Fibroblast of the aortic adventitia (primary cell): ENCODE data around the gene CAPN3. TPM values are rescaled to one million over a fixed set of nuclear protein-coding genes. Genes with fewer than 3 reads are reported as not detected.
A peak's percentile ranks its signal among the peaks of the same experiment; 100 is the strongest.
"Not testable (repeated sequence)": the region's sequence is repeated elsewhere in the genome, so short reads cannot be mapped to it uniquely, and the experiment has no call there.

Experiments
- DNase-seq: peaks from one replicate; pipeline ENCODE4 v3.0.0-alpha.2; 2010; ENCODE audit warnings: low read depth
- H3K4me3 ChIP-seq: 2 replicates; pipeline ENCODE4 v1.5.1; 2011; ENCODE audit warnings: low read depth, mild to moderate bottlenecking, control low read depth, low read length, moderate library complexity
- total RNA-seq: library from RNA; depleted of rRNA; stranded (reverse); fragments of >200 nt; gene quantifications from 2 replicates; pipeline ENCODE4 v1.2.3, GENCODE V29; 2012; ENCODE audit warnings: low replicate concordance
- TF ChIP-seq, protein P1 (sequence below): IDR thresholded peaks from 2 replicates; pipeline ENCODE4 v1.5.1; 2011; ENCODE audit warnings: mild to moderate bottlenecking, low read length, control low read depth, inconsistent platforms; ENCODE audit not compliant: insufficient read depth

CAPN3 gene
- total RNA-seq, 1 donor, result 2.5 TPM

- no peak overlapping the region for H3K4me3 ChIP-seq
- no peak for DNase-seq
- TF ChIP-seq, protein P1, sequence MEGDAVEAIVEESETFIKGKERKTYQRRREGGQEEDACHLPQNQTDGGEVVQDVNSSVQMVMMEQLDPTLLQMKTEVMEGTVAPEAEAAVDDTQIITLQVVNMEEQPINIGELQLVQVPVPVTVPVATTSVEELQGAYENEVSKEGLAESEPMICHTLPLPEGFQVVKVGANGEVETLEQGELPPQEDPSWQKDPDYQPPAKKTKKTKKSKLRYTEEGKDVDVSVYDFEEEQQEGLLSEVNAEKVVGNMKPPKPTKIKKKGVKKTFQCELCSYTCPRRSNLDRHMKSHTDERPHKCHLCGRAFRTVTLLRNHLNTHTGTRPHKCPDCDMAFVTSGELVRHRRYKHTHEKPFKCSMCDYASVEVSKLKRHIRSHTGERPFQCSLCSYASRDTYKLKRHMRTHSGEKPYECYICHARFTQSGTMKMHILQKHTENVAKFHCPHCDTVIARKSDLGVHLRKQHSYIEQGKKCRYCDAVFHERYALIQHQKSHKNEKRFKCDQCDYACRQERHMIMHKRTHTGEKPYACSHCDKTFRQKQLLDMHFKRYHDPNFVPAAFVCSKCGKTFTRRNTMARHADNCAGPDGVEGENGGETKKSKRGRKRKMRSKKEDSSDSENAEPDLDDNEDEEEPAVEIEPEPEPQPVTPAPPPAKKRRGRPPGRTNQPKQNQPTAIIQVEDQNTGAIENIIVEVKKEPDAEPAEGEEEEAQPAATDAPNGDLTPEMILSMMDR, result no peak
Measured at GRCh38 chr15:42329161-42329560, 30.1 kb upstream of the CAPN3 start.

- no peak overlapping the region for H3K4me3 ChIP-seq
- TF ChIP-seq, protein P1, result no peak
- DNase-seq, result no peak
Measured at GRCh38 chr15:42329992-42330391, 29.3 kb upstream of the CAPN3 start.

DNA sequence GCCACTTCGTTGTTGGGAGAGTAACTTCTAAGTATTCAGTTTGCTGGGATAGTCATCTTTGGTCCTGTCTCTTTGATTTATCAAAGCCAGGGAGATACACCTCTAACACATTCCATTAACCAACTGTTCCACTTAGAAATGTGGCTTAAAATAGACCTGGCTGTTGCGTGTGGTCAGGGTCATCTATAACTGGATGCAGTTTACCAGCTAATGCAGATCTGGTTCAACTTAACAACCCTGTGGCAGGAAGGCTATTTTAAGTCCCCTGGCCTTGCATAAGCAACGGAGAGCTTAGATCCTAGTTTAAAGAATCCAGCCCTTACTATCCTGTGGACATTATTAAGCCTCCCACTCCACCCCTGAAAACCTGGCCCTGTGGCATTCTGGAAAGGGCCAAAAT is 28.1 kb upstream of the CAPN3 start:
- TF ChIP-seq, protein P1, result no peak
- H3K4me3 ChIP-seq, result no peak overlapping the region
- DNase-seq, result no peak

DNA sequence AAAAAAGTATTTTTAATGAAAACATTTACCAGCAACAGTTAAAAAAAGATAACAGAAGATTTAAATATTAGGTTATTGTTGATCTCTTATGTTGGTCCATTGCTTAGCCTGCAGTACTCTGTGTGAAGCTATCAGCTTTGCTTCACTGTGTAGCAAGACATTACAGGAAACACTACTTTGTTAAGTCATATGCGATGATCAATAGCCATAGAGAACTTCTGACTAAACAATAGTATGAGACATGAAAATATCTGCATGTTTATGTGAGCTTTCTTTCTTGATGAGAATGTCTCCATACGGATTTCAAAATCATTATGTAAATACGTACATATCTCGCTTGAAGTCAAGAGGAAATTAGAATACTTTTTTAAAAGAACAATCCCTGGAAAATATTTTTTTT is 27.0 kb upstream of the CAPN3 start:
- TF ChIP-seq, protein P1, result no peak
- H3K4me3 ChIP-seq, result no peak overlapping the region
- peak; percentile 48 for DNase-seq

- TF ChIP-seq, protein P1, result no peak
- DNase-seq, result no peak
- H3K4me3 ChIP-seq, result no peak overlapping the region
Measured at GRCh38 chr15:42335074-42335473, 24.2 kb upstream of the CAPN3 start.

DNA sequence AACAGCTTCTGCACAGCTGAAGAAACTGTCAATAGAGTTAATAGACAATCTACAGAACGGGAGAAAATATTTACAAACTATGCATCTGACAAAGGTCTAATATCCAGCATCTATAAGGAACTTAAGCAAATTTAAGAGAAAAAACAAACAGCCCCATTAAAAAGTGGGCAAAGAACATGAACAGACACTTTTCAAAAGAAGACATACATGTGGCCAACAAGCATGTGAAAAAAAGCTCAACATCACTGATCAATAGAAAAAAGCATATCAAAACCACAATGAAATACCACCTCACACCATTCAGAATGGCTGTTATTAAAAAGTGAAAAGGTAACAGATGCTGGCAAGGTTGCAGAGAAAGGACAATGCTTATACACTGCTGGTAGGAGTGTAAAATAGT is 22.7 kb upstream of the CAPN3 start:
- DNase-seq, H3K4me3 ChIP-seq: not testable (repeated sequence)

GRCh38 chr15:42337104-42337503 is 22.2 kb upstream of the CAPN3 start:
- H3K4me3 ChIP-seq, DNase-seq: not testable (repeated sequence)

DNA sequence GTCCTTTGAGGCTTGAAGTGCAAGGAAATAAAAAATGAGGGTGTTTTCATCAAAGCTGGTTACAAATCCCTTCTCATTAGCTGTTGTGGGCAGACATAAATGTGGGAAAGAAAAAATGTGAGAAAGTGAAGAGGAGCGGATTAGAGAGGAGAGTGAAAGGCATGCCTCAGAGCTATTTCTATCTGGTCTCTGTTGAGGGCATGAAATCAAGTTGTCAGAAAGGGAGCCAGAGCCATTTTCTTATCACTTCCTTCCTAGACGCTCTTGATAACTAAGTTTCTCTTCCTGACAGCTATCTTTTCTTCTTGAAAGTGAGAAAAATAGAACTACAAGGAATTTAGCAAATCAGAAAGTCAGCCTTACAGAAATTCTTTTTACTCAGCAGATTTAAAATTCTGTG is 20.8 kb upstream of the CAPN3 start:
- no peak for DNase-seq
- no peak overlapping the region for H3K4me3 ChIP-seq
- TF ChIP-seq, protein P1, result no peak
